ENCODE data around the gene PLEKHB2. TPM values are rescaled to one million over a fixed set of nuclear protein-coding genes. Genes with fewer than 3 reads are reported as not detected.

Gene PLEKHB2
- total and polyA plus RNA-seq, 2 experiments from 2014 or later: 39.8 to 99.2 TPM

- peaks cover 14% of the 10 kb centered on the region; the same call in 2 of the 3 replicates for H3K4me1 Mint-ChIP-seq
- Histone ChIP-seq H3K27me3 (ENCODE audit: insufficient read depth) (no peaks in the 10 kb centered on the region), H3K4me2 (no peak overlapping the region), H3K36me3 (ENCODE audit: insufficient read depth) (peaks cover 5% of the 10 kb centered on the region; the same call in 1 of the 2 replicates), H4K20me1 (replicated peaks; ENCODE audit: insufficient read depth) (peaks cover 5% of the 10 kb centered on the region; the same call in 1 of the 2 replicates), H3K27ac (ENCODE audit: low read depth) (no peak overlapping the region), H3K4me1 (ENCODE audit: insufficient read depth) (no peaks in the 10 kb centered on the region; the same call in 1 of the 2 replicates), H3K79me2 (replicated peaks; ENCODE audit: insufficient read depth) (no peaks in the 10 kb centered on the region), H3K9me2 (ENCODE audit: insufficient read depth) (no peaks in the 10 kb centered on the region), H3K4me3 (no peak overlapping the region), H3F3A (replicated peaks; ENCODE audit: low read depth) (no peaks in the 10 kb centered on the region), H2AFZ (no peak overlapping the region)
- H3K9me3 Mint-ChIP-seq: no peaks in the 10 kb centered on the region; the same call in 2 of the 3 replicates
- peak; percentile 34 to 47 for TF ChIP-seq CTCF (conservative IDR thresholded peaks at IDR 0.05; ENCODE audit: low read depth in 2 of 2)
- TF ChIP-seq STAT1 (IDR thresholded peaks at IDR 0.05; ENCODE audit: unreplicated experiment): no peak
- TF ChIP-seq EZH2 (IDR thresholded peaks at IDR 0.05; ENCODE audit: low read depth, unreplicated experiment): no peak
- no peak for TF ChIP-seq CREB1 (CRISPR knock-in tag; IDR thresholded peaks at IDR 0.05; ENCODE audit: low read depth)
- TF ChIP-seq JUNB (IDR thresholded peaks at IDR 0.05; ENCODE audit: unreplicated experiment): no peak
- no peak overlapping the region for H3K27ac Mint-ChIP-seq
- H3K36me3 Mint-ChIP-seq (ENCODE audit: low read depth): peaks cover 29% of the 10 kb centered on the region
- peak; percentile 39 for ATAC-seq
- peak; percentile 42 for DNase-seq (ENCODE audit: low spot score)
- H3K4me3 Mint-ChIP-seq: no peak overlapping the region
- H3K27me3 Mint-ChIP-seq (ENCODE audit: insufficient read depth, low read depth, poor library complexity): peaks cover 15% of the 10 kb centered on the region
These were observed 46.9 kb downstream of the PLEKHB2 start for GRCh38 chr2:131152074-131152473.

- H2AFZ ChIP-seq: no peak overlapping the region
- Mint-ChIP-seq H3K9me3 (no peaks in the 10 kb centered on the region; the same call in 2 of the 3 replicates), H3K4me1 (peaks cover 19% of the 10 kb centered on the region), H3K4me3 (no peak overlapping the region), H3K36me3 (ENCODE audit: low read depth) (peaks cover 23% of the 10 kb centered on the region), H3K27ac (no peak overlapping the region), H3K27me3 (ENCODE audit: insufficient read depth, low read depth, poor library complexity) (peaks cover 13% of the 10 kb centered on the region)
- no peaks in the 10 kb centered on the region for H3K79me2 ChIP-seq (replicated peaks; ENCODE audit: insufficient read depth)
- ATAC-seq: no peak
- no peaks in the 10 kb centered on the region for H3K9me2 ChIP-seq (ENCODE audit: insufficient read depth)
- H3K4me3 ChIP-seq: no peak overlapping the region
- H3K4me2 ChIP-seq: no peak overlapping the region
- H3K4me1 ChIP-seq (ENCODE audit: insufficient read depth): no peaks in the 10 kb centered on the region; the same call in 1 of the 2 replicates
- H3K27ac ChIP-seq (ENCODE audit: low read depth): no peak overlapping the region
- H3K36me3 ChIP-seq (ENCODE audit: insufficient read depth): peaks cover 5% of the 10 kb centered on the region; the same call in 1 of the 2 replicates
- H3F3A ChIP-seq (replicated peaks; ENCODE audit: low read depth): no peaks in the 10 kb centered on the region
- no peaks in the 10 kb centered on the region for H3K27me3 ChIP-seq (ENCODE audit: insufficient read depth)
- peaks cover 3% of the 10 kb centered on the region; the same call in 1 of the 2 replicates for H4K20me1 ChIP-seq (replicated peaks; ENCODE audit: insufficient read depth)
- no peak for DNase-seq (ENCODE audit: low spot score)
- TF ChIP-seq ZNF462 (CRISPR knock-in tag; IDR thresholded peaks at IDR 0.05): no peak
- TF ChIP-seq POLR2AphosphoS5 (IDR thresholded peaks at IDR 0.05; ENCODE audit: low read depth): no peak
- no peak for TF ChIP-seq JUNB (IDR thresholded peaks at IDR 0.05; ENCODE audit: unreplicated experiment)
- no peak for TF ChIP-seq EZH2phosphoT487 (IDR thresholded peaks at IDR 0.05; ENCODE audit: unreplicated experiment)
- no peak for TF ChIP-seq ZNF114 (CRISPR knock-in tag; IDR thresholded peaks at IDR 0.05)
- TF ChIP-seq REST (IDR thresholded peaks at IDR 0.05; ENCODE audit: unreplicated experiment): no peak
- no peak for TF ChIP-seq EZH2 (IDR thresholded peaks at IDR 0.05; ENCODE audit: low read depth, unreplicated experiment)
These were observed 48.4 kb downstream of the PLEKHB2 start for GRCh38 chr2:131153529-131153928.

Data from GM23338 (cell line).